H9 (cell line): ENCODE measurements around the gene LPO. TPM values are rescaled to one million over a fixed set of nuclear protein-coding genes. Genes with fewer than 3 reads are reported as not detected.

Source experiments
- DNase-seq: peaks from one replicate; pipeline ENCODE4 v3.0.0-alpha.2; 2017
- H2AFZ ChIP-seq: one replicate; pipeline ENCODE4 v1.6.1; 2013; ENCODE audit warnings: mild to moderate bottlenecking, low read length, control low read depth, moderate library complexity
- H2AK5ac ChIP-seq: 2 replicates; pipeline ENCODE4 v1.6.1; 2013; ENCODE audit warnings: low read length, control low read depth, mixed read lengths; ENCODE audit not compliant: insufficient read length
- H2BK120ac ChIP-seq: one replicate; pipeline ENCODE4 v1.6.1; 2013; ENCODE audit warnings: low read depth, mild to moderate bottlenecking, low read length, control low read depth, inconsistent platforms; ENCODE audit not compliant: poor library complexity, severe bottlenecking
- H2BK12ac ChIP-seq: 2 replicates; pipeline ENCODE4 v1.6.1; 2013; ENCODE audit warnings: low read length, control low read depth, mixed read lengths, low read depth; ENCODE audit not compliant: insufficient read length
- H2BK15ac ChIP-seq: 2 replicates; pipeline ENCODE4 v1.6.1; 2013; ENCODE audit warnings: low read depth, low read length, control low read depth
- H2BK20ac ChIP-seq: one replicate; pipeline ENCODE4 v1.6.1; 2013; ENCODE audit warnings: low read depth, mild to moderate bottlenecking, low read length, control low read depth, inconsistent platforms; ENCODE audit not compliant: poor library complexity, severe bottlenecking
- H2BK5ac ChIP-seq: 2 replicates; pipeline ENCODE4 v1.6.1; 2013; ENCODE audit warnings: low read length, control low read depth, mixed read lengths; ENCODE audit not compliant: insufficient read length
- H3K14ac ChIP-seq: 2 replicates; pipeline ENCODE4 v1.6.1; 2013; ENCODE audit warnings: low read length, control low read depth; ENCODE audit not compliant: insufficient read depth
- H3K18ac ChIP-seq: 2 replicates; pipeline ENCODE4 v1.6.1; 2013; ENCODE audit warnings: low read depth, mild to moderate bottlenecking, mixed read lengths, low read length, control low read depth; ENCODE audit not compliant: insufficient read length
- H3K23ac ChIP-seq: 2 replicates; pipeline ENCODE4 v1.6.1; 2013; ENCODE audit warnings: low read length, control low read depth, mixed read lengths, low read depth; ENCODE audit not compliant: insufficient read length
- H3K23me2 ChIP-seq: 2 replicates; pipeline ENCODE4 v1.6.1; 2013; ENCODE audit warnings: low read depth, mild to moderate bottlenecking, mixed read lengths, low read length, control low read depth; ENCODE audit not compliant: insufficient read length, poor library complexity, severe bottlenecking
- H3K27ac ChIP-seq: 2 replicates; pipeline ENCODE4 v1.5.1; 2013; ENCODE audit warnings: low read length, control low read depth, mixed read lengths, low read depth; ENCODE audit not compliant: insufficient read length
- H3K27me3 ChIP-seq: 2 replicates; pipeline ENCODE4 v1.6.1; 2013; ENCODE audit warnings: low read length, control low read depth, inconsistent platforms; ENCODE audit not compliant: insufficient read depth
- H3K4ac ChIP-seq: 2 replicates; pipeline ENCODE4 v1.6.1; 2013; ENCODE audit warnings: low read depth, mild to moderate bottlenecking, control low read depth, inconsistent platforms, low read length, moderate library complexity
- H3K4me1 ChIP-seq: 2 replicates; pipeline ENCODE4 v1.6.1; 2013; ENCODE audit warnings: low read length, control low read depth, inconsistent platforms; ENCODE audit not compliant: insufficient read depth
- H3K4me2 ChIP-seq: 2 replicates; pipeline ENCODE4 v1.6.1; 2013; ENCODE audit warnings: low read length, control low read depth, mixed read lengths; ENCODE audit not compliant: insufficient read length, insufficient read depth
- H3K56ac ChIP-seq: 2 replicates; pipeline ENCODE4 v1.6.1; 2013; ENCODE audit warnings: low read depth, mild to moderate bottlenecking, mixed read lengths, low read length, control low read depth; ENCODE audit not compliant: insufficient read length
- H3K79me1 ChIP-seq: 2 replicates; pipeline ENCODE4 v1.6.1; 2013; ENCODE audit warnings: low read depth, mild to moderate bottlenecking, moderate library complexity, low read length, control low read depth, inconsistent platforms; ENCODE audit not compliant: insufficient read depth, poor library complexity, severe bottlenecking
- H3K79me2 ChIP-seq: 2 replicates; pipeline ENCODE4 v1.6.1; 2013; ENCODE audit warnings: low read length, control low read depth, inconsistent platforms; ENCODE audit not compliant: insufficient read depth
- H3K9ac ChIP-seq: 2 replicates; pipeline ENCODE4 v1.6.1; 2013; ENCODE audit warnings: low read length, control low read depth, mixed read lengths; ENCODE audit not compliant: insufficient read length; ENCODE audit errors: extremely low read depth
- H3K9me3 ChIP-seq: one replicate; pipeline ENCODE4 v1.6.1; 2013; ENCODE audit warnings: low read depth, low read length, inconsistent platforms; ENCODE audit not compliant: control insufficient read depth
- H3T11ph ChIP-seq: one replicate; pipeline ENCODE4 v1.6.1; 2013; ENCODE audit warnings: mild to moderate bottlenecking, low read length, control low read depth, inconsistent platforms
- H4K20me1 ChIP-seq: one replicate; pipeline ENCODE4 v1.6.1; 2013; ENCODE audit not compliant: control insufficient read depth, insufficient read length, insufficient read depth
- H4K5ac ChIP-seq: 2 replicates; pipeline ENCODE4 v1.6.1; 2013; ENCODE audit warnings: low read depth, mild to moderate bottlenecking, mixed read lengths, low read length, control low read depth; ENCODE audit not compliant: insufficient read length
- H4K8ac ChIP-seq: replicated peaks from 2 replicates; pipeline ENCODE4 v1.6.1; 2013; ENCODE audit warnings: low read length, control low read depth, mixed read lengths, low read depth; ENCODE audit not compliant: insufficient read length
- H4K91ac ChIP-seq: 2 replicates; pipeline ENCODE4 v1.6.1; 2013; ENCODE audit warnings: low read depth, mild to moderate bottlenecking, moderate library complexity, mixed read lengths, low read length, control low read depth; ENCODE audit not compliant: insufficient read length
- H3K27ac Mint-ChIP-seq, 3 experiments: 2 replicates in 2 of 3; 3 replicates in 1 of 3; pipeline ENCODE4 v1.8.0; 2020 to 2021; ENCODE audit warnings: mixed read lengths in 3 of 3, mild to moderate bottlenecking in 1 of 3, moderate library complexity in 1 of 3
- H3K27me3 Mint-ChIP-seq: 2 replicates; pipeline ENCODE4 v1.8.0; 2021; ENCODE audit warnings: low read depth, mild to moderate bottlenecking, moderate library complexity, mixed read lengths
- H3K36me3 Mint-ChIP-seq, 3 experiments: 2 replicates in 2 of 3; 3 replicates in 1 of 3; pipeline ENCODE4 v1.8.0; 2020 to 2021; ENCODE audit warnings: low read depth in 3 of 3, mixed read lengths in 3 of 3; ENCODE audit not compliant: insufficient read depth in 1 of 3
- H3K4me1 Mint-ChIP-seq, 2 experiments: 2 replicates each; pipeline ENCODE4 v1.8.0; 2020; ENCODE audit warnings: mixed read lengths in 2 of 2
- H3K4me3 Mint-ChIP-seq, 2 experiments: 2 replicates in 1 of 2; 3 replicates in 1 of 2; pipeline ENCODE4 v1.8.0; 2020 to 2021; ENCODE audit warnings: mild to moderate bottlenecking in 2 of 2, mixed read lengths in 2 of 2, moderate library complexity in 1 of 2
- H3K9me3 Mint-ChIP-seq, 2 experiments: 2 replicates in 1 of 2; 3 replicates in 1 of 2; pipeline ENCODE4 v1.8.0; 2020; ENCODE audit warnings: mild to moderate bottlenecking in 2 of 2, mixed read lengths in 2 of 2, moderate library complexity in 1 of 2
- CTCF ChIP-seq: fragments of 200-600 bp; sonication (generic); conservative IDR thresholded peaks from 3 replicates; pipeline ENCODE4 v1.8.0; 2021; ENCODE audit warnings: antibody characterized with exemption, mild to moderate bottlenecking
- WGBS: extraction: QIAGEN DNeasy Blood & Tissue Kit; methylation state at CpG from one replicate; pipeline ENCODE4 v1.1.7; 2013; ENCODE audit warnings: missing lambda C conversion rate, low lambda C conversion rate, mixed read lengths; ENCODE audit not compliant: insufficient read length; ENCODE audit errors: extremely low coverage; 5-methylcytosine and 5-hydroxymethylcytosine counted together
- total RNA-seq: library from RNA; stranded (reverse); gene quantifications from 2 replicates; pipeline ENCODE4 v1.2.1, GENCODE V29; 2021

The LPO gene
- total RNA-seq, 1 experiment from 2014 or later: 0.17 TPM

GRCh38 chr17:58318065-58318481, 79.7 kb downstream of the LPO start:
- no peak overlapping the region for H3K18ac ChIP-seq
- peaks cover 30% of the 10 kb centered on the region for H3K27me3 Mint-ChIP-seq
- no peak overlapping the region for H3K27ac ChIP-seq
- H3K23me2 ChIP-seq: peaks cover 3% of the 10 kb centered on the region
- H3K4me2 ChIP-seq: no peak overlapping the region
- peak; percentile 25 for DNase-seq
- H3K27me3 ChIP-seq: no peaks in the 10 kb centered on the region; the same call in 1 of the 2 replicates
- H3K23ac ChIP-seq: no peak overlapping the region
- no CpG with 5 or more reads among the region's 9 CpGs for WGBS
- peaks cover 0 to 13% (median 2%) of the 10 kb centered on the region in 3 experiments; a peak in 5 of 7 replicates for H3K36me3 Mint-ChIP-seq
- H3K79me2 ChIP-seq: no peaks in the 10 kb centered on the region
- H3K4me3 Mint-ChIP-seq: no peak overlapping the region
- no peaks in the 10 kb centered on the region for H3K9me3 Mint-ChIP-seq
- no peak overlapping the region for H2AK5ac ChIP-seq
- H3K4me1 Mint-ChIP-seq: peaks cover 3 to 6% of the 10 kb centered on the region in 2 experiments; a peak in 2 of 4 replicates
- H2BK120ac ChIP-seq: no peak overlapping the region
- H2BK20ac ChIP-seq: no peak overlapping the region
- no peak overlapping the region for H3T11ph ChIP-seq
- no peak overlapping the region for H4K5ac ChIP-seq
- H4K20me1 ChIP-seq: no peaks in the 10 kb centered on the region
- H4K91ac ChIP-seq: no peak overlapping the region
- no peak overlapping the region for H3K14ac ChIP-seq
- no peaks in the 10 kb centered on the region for H3K9me3 ChIP-seq
- no peak overlapping the region for H3K56ac ChIP-seq
- no peak overlapping the region for H2BK5ac ChIP-seq
- H3K27ac Mint-ChIP-seq: peak overlapping the region in 1 of 3 experiments; percentile 72; a peak in 2 of 7 replicates
- H3K9ac ChIP-seq: no peak overlapping the region
- H3K4me1 ChIP-seq: no peaks in the 10 kb centered on the region
- H2BK12ac ChIP-seq: no peak overlapping the region
- H2AFZ ChIP-seq: no peak overlapping the region
- no peaks in the 10 kb centered on the region for H3K79me1 ChIP-seq
- no peak for TF ChIP-seq CTCF
- no peak overlapping the region for H4K8ac ChIP-seq
- H2BK15ac ChIP-seq: no peak overlapping the region
- H3K4ac ChIP-seq: no peak overlapping the region

Other genes starting within 250 kb of the LPO start
- 462 and 470 TPM in 2 replicates for gene SRSF1, start 231.3 kb upstream of the LPO start, total RNA-seq
- 38.7 and 39.3 TPM in 2 replicates for gene DYNLL2, start 155.2 kb upstream of the LPO start, total RNA-seq
- gene OR4D1, start 90.2 kb upstream of the LPO start, total RNA-seq: 0.11 and 0.15 TPM in 2 replicates
- gene OR4D2, start 71.6 kb upstream of the LPO start, total RNA-seq: not detected in 2 replicates
- not detected in 2 replicates for gene EPX, start 45.9 kb upstream of the LPO start, total RNA-seq
- 21.3 and 24.8 TPM in 2 replicates for gene MKS1, start 19.3 kb upstream of the LPO start, total RNA-seq
- gene MPO, start 42.4 kb downstream of the LPO start, total RNA-seq: not detected in 2 replicates
- gene TSPOAP1, start 90.2 kb downstream of the LPO start, total RNA-seq: 17.3 and 19.0 TPM in 2 replicates
- gene SUPT4H1, start 113.6 kb downstream of the LPO start, total RNA-seq: 107 and 109 TPM in 2 replicates
- 0.42 and 0.72 TPM in 2 replicates for gene RNF43, start 178.9 kb downstream of the LPO start, total RNA-seq
- gene HSF5, start 249.8 kb downstream of the LPO start, total RNA-seq: not detected in 2 replicates